T-helper 22 cell (primary cell): ENCODE results near the gene CXCR4.

Experiments
- DNase-seq: peaks from one replicate; pipeline ENCODE4 v3.0.0-alpha.2; 2020; ENCODE audit warnings: low read depth

The CXCR4 gene

DNA sequence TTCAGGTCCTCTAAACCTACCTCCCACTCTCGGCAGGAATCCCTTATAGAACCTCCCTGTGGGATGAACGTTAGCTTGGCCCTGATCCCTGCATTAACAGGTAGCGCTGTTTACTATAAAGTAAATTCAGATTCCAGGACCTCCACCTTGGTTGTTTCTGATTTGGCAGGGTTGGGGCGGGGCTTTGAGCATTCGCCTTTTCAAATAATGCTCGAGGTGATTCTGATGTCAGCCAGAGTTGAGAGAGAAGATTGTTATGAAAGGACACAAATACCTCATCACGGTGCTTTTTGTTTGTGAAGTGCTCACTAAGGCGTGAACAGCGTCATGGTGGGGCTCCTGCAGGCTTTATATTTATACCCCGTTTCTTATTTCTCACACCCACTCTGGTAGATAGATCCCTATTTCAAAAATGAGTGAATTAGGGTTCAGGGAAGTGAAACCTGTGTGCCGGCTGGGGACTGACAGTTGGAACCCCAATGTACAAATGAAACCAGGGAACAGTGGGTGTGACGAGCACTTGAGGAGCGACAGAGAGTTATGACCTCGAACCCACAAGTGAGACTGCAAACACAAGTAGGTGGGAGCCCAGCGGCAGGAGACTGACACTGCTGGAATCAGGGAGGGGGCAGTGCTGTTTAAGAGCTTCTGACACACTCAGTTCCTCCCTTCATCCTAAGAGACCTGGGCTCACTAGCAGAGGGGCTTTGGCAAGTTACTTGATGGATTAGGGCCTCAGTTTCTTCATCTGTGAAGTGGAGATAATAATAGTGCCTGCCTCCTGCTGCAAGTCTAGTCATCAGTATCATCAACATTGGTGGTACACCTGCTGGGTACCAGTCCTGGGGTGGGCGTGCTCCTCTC, 14.2 kb upstream of the CXCR4 start:
- DNase-seq = peak; percentile 63

GRCh38 chr2:136131484-136131960, 13.6 kb upstream of the CXCR4 start:
- DNase-seq = peak; percentile 40

GRCh38 chr2:136130511-136130910, 12.6 kb upstream of the CXCR4 start:
- no peak for DNase-seq

DNA sequence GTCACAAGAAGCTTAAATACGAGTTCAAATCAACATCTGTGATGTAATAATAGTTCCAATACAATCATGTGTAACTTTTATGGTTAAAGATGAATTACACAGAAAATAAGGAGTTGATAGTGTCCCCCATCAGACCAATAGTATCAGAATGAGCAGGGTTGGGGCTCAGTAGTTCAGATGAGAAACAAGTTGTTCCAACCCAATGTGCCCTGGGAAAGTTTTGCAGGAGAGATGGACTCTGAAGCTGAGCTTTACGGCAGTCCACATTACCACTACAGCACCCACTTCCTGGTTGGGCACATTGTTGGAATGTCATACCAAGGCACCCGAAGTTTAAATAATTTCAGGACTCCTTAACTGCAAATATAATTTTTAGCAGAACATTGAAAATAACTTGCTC, 12.1 kb upstream of the CXCR4 start:
- DNase-seq = no peak

- peak; percentile 53 for DNase-seq
Measured at GRCh38 chr2:136129601-136130000, 11.7 kb upstream of the CXCR4 start.

GRCh38 chr2:136128905-136129304, 11.0 kb upstream of the CXCR4 start:
- DNase-seq = no peak

- no peak for DNase-seq
Measured at GRCh38 chr2:136128366-136128765, 10.4 kb upstream of the CXCR4 start.

- DNase-seq = no peak
Measured at GRCh38 chr2:136127356-136127755, 9.4 kb upstream of the CXCR4 start.

- no peak for DNase-seq
Measured at GRCh38 chr2:136126421-136126926, 8.5 kb upstream of the CXCR4 start.

DNA sequence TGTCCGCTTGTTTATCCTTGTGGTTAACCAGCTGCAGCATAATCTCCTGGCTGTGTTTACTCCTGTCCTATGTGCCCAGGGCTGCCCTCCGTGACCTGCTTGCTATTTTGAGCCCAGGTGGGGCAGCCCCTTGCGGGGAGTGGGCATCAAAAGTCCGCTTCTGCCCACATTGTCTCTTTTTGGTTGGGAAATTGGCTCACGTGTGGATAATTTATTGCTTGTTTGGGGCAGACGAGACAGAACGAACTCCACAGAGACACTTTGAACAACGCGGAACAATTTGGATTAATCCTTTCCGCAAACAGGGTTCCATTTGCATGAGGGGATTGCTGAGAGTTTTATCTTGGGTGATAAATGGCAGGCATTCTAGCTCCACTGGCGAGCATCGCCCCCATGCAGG, 8.1 kb upstream of the CXCR4 start:
- DNase-seq = no peak

DNA sequence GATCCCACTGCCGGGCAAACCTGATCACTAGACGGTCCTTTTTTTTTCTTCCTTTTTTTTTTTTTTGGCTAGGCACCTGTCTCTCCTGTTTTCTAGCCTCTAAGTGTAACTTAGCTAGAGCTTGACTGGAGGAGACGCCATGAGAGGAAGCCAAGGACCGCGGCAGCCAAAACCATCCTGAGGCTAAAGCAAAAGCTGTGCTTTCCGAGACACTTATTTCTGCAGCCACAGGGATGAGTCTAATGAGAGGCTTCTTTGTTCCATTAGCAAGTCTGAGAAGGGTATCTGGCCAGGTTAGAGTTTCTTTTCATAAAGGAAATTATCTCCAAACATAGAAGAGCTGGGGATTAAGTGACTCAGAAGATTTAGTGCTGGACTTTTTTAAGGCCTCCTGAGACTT, 7.3 kb upstream of the CXCR4 start:
- no peak for DNase-seq

- no peak for DNase-seq
Measured at GRCh38 chr2:136124805-136125204, 6.9 kb upstream of the CXCR4 start.

- DNase-seq = no peak
Measured at GRCh38 chr2:136122661-136123060, 4.7 kb upstream of the CXCR4 start.

DNA sequence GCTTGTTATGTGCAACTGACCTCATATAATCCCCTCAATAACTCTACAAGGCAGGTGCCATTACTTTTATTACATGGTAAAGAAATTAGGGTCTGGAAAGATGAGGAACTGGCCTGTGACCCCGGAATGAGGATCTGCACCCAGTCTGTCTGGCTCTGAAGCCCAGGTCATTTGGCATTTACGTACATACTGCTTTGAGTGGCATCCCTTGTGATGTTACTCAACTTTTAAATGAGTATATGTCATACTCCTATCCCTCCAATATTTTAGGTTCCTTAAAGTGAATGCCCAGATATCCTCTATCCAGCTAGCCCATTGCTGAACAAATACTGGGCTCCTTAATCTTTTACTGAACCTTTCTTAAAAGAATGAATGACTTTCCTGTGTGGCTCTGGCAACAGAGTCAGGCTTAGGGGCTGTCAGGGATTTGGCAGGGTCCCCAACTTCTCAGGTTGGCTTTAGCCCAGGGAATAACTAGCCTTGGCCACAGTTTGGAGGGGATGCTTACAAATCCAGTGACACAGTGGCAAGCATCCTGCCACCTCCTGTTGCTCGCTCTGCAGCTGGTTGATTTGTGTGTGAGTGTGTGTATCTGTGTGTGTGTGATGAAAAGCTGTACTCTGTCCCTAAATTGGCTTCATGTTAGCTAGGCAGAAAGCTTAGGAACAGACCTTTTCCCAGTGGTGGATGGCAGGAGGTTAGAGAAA, 3.4 kb upstream of the CXCR4 start:
- DNase-seq = no peak

DNA sequence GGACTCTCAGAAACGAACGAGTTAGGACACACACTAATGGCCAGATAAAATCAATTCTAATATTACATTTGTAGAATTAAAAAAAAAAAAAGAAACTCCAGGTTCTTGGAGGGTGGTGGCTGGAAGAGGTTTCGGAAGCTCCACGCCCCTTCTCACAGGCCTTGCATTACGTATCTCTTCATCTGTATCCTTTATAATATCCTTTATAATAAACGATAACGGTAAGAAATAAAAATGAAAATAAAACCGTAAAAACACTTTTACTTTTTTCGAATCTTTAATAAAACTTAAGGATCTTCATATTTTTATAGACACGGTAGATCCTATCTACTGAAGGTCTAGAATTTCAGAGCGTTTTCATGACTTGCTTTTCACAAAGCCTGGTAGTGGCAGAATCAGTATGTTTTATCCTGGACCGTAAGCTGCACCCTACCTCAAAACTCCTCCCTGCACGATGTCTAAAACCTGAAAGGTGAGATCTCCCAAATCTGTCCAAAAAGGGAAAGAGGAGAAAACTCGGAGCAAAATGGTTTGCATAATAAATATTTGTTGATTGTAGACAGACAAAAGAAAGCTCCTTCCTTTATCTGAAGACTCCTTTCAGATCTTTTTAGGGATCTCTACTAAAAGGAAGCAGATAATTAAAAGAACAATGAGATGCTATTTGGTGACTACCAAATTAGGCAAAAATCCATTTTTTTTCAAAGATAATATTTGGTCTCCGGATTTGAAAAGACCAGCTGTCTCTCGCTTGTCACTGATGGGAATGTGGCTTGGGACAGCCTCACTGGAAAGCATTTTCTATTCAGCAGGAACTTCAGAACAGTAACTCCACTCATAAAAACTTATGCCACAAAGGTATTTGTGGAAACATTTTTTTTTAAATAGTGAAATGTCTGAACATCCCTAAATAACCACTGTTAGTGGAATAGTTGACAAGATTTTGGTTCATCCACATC, 2.0 kb upstream of the CXCR4 start:
- DNase-seq = no peak

DNA sequence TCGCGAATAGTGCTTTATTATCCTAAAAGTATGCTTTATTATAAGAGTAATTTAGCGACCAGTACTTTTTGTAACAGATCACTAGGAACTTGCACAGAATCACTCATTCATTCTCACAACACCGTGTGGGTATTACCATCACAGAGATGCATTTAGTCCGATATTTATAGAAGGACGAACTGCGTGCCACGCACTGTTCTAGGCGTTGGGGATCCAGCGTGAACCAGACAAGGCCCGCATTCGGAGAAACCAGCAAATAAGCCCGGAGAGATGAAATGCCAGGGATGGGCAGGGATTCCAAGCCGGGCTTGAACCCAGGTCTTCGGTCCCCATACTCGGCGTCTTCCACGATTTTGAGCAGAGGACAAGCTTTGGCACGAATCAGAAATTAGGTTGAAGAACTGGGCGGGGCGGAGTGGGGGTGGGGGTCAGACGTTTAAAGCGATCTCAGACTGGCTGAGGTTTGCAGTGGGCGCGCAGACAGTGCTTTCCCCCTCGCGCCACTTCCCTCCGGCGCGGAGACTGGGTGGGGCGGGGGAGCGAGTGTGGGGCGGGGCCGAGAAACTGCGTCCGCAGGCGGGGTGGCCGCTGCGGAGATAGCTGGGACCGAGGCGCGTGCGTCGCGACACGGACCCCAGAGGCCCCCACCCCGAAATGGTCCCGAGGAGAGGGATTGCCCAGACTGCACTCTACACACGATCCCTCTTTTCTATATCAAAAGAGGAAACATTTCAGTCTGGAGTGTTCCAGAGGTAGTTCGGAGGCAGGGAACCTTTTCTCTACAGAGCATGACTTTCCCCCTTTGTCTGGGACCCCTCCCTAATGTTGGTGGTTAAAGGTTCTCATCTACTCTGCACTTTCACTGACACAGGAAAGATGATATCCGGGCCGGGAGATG, 1.1 kb upstream of the CXCR4 start:
- peak; percentile 82 for DNase-seq

DNA sequence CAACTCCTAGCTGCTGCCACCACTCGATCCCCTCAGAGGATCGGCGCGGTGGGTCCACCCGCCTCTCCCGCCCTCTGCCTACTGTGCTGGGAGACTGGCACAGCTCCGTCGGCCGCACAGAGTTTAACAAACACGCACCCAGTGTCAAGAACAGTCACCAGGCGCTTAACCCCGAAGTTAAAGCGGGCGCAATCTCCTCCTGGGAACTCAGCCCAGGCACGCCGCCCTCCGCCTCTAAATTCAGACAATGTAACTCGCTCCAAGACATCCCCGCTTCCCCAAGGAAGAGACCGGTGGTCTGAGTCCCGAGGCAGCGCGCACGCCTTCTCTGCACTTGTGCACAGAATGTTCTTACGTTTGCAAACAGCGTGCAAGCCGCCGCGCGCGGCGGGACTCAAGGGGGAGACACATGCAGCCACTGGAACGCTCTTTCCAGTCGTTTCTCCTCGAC, 533 bp downstream of the CXCR4 start:
- DNase-seq = peak; percentile 22

- peak; percentile 61 for DNase-seq
Measured at GRCh38 chr2:136116813-136117390, 1.0 kb downstream of the CXCR4 start.

GRCh38 chr2:136116151-136116812, 1.7 kb downstream of the CXCR4 start:
- peak; percentile 68 for DNase-seq
